ENCODE data around the gene MN1. TPM values are rescaled to one million over a fixed set of nuclear protein-coding genes. Genes with fewer than 3 reads are reported as not detected.

MN1 gene
- polyA plus RNA-seq, 4 donors: 0.81 to 2.6 (median 2.1) TPM; not detected in 1

- Histone ChIP-seq H3K27me3 (ENCODE audit: control insufficient read depth in 3 of 3, insufficient read depth in 3 of 3, low read length in 3 of 3) (peaks cover 0 to 2% (median 0%) of the 10 kb centered on the region in 3 donors), H3K9me3 (ENCODE audit: control insufficient read depth in 2 of 2, insufficient read depth in 1 of 2, low read depth in 1 of 2, low read length in 1 of 2) (no peaks in the 10 kb centered on the region), H3K4me3 (ENCODE audit: low read depth in 1 of 3, low read length in 3 of 3) (no peak overlapping the region), H3K27ac (ENCODE audit: low read depth in 1 of 3, low read length in 2 of 3) (no peak overlapping the region), H3K4me1 (ENCODE audit: control insufficient read depth in 3 of 3, insufficient read depth in 2 of 3, low read depth in 1 of 3, low read length in 2 of 3) (peaks cover 0 to 13% (median 0%) of the 10 kb centered on the region in 3 donors), H3K36me3 (ENCODE audit: control insufficient read depth in 3 of 3, insufficient read depth in 2 of 3, low read depth in 1 of 3, low read length in 3 of 3) (no peaks in the 10 kb centered on the region)
- FAIRE-seq (no peak), DNase-seq (peak in 1 of 2 donors; percentile 54)
- WGBS, 3 donors: 10 to 31% (median 20%) methylated on average over 5 of the region's 5 CpGs
Measured at GRCh38 chr22:27809226-27809603, 7.7 kb upstream of the MN1 start.

GRCh38 chr22:27808451-27809225 is 7.1 kb upstream of the MN1 start:
- H3K4me3 ChIP-seq (ENCODE audit: low read depth in 1 of 3, low read length in 3 of 3): no peak overlapping the region
- DNase-seq (no peak), FAIRE-seq (no peak)
- no peaks in the 10 kb centered on the region for H3K9me3 ChIP-seq (ENCODE audit: control insufficient read depth in 2 of 2, insufficient read depth in 1 of 2, low read depth in 1 of 2, low read length in 1 of 2)
- no peaks in the 10 kb centered on the region for H3K36me3 ChIP-seq (ENCODE audit: control insufficient read depth in 3 of 3, insufficient read depth in 2 of 3, low read depth in 1 of 3, low read length in 3 of 3)
- H3K27ac ChIP-seq (ENCODE audit: low read depth in 1 of 3, low read length in 2 of 3): no peak overlapping the region
- peaks cover 0 to 2% (median 0%) of the 10 kb centered on the region in 3 donors for H3K27me3 ChIP-seq (ENCODE audit: control insufficient read depth in 3 of 3, insufficient read depth in 3 of 3, low read length in 3 of 3)
- WGBS, 3 donors: 76 to 82% (median 79%) methylated on average over 18 of the region's 18 CpGs
- peaks cover 0 to 18% (median 0%) of the 10 kb centered on the region in 3 donors for H3K4me1 ChIP-seq (ENCODE audit: control insufficient read depth in 3 of 3, insufficient read depth in 2 of 3, low read depth in 1 of 3, low read length in 2 of 3)

GRCh38 chr22:27805841-27806240 is 4.3 kb upstream of the MN1 start:
- FAIRE-seq (no peak), DNase-seq (no peak)
- H3K27me3 ChIP-seq (ENCODE audit: control insufficient read depth in 3 of 3, insufficient read depth in 3 of 3, low read length in 3 of 3): peaks cover 2 to 3% (median 3%) of the 10 kb centered on the region in 3 donors
- no peak overlapping the region for H3K27ac ChIP-seq (ENCODE audit: low read depth in 1 of 3, low read length in 2 of 3)
- H3K36me3 ChIP-seq (ENCODE audit: control insufficient read depth in 3 of 3, insufficient read depth in 2 of 3, low read depth in 1 of 3, low read length in 3 of 3): no peaks in the 10 kb centered on the region
- no peak overlapping the region for H3K4me3 ChIP-seq (ENCODE audit: low read depth in 1 of 3, low read length in 3 of 3)
- no peaks in the 10 kb centered on the region for H3K9me3 ChIP-seq (ENCODE audit: control insufficient read depth in 2 of 2, insufficient read depth in 1 of 2, low read depth in 1 of 2, low read length in 1 of 2)
- peaks cover 0 to 34% (median 0%) of the 10 kb centered on the region in 3 donors for H3K4me1 ChIP-seq (ENCODE audit: control insufficient read depth in 3 of 3, insufficient read depth in 2 of 3, low read depth in 1 of 3, low read length in 2 of 3)
- WGBS, 3 donors: 76 to 80% (median 77%) methylated on average over 7 of the region's 7 CpGs

GRCh38 chr22:27804470-27805297 is 3.1 kb upstream of the MN1 start:
- peak overlapping the region in 1 of 3 donors; percentile 80 for H3K27ac ChIP-seq (ENCODE audit: low read depth in 1 of 3, low read length in 2 of 3)
- DNase-seq: peak; percentile 50 to 87
- FAIRE-seq: no peak
- H3K4me3 ChIP-seq (ENCODE audit: low read depth in 1 of 3, low read length in 3 of 3): no peak overlapping the region
- H3K27me3 ChIP-seq (ENCODE audit: control insufficient read depth in 3 of 3, insufficient read depth in 3 of 3, low read length in 3 of 3): peaks cover 5 to 15% (median 7%) of the 10 kb centered on the region in 3 donors
- 30 to 34% (median 32%) methylated on average over 30 to 31 of the region's 31 CpGs for WGBS, 3 donors
- peaks cover 0 to 40% (median 0%) of the 10 kb centered on the region in 3 donors for H3K4me1 ChIP-seq (ENCODE audit: control insufficient read depth in 3 of 3, insufficient read depth in 2 of 3, low read depth in 1 of 3, low read length in 2 of 3)
- H3K36me3 ChIP-seq (ENCODE audit: control insufficient read depth in 3 of 3, insufficient read depth in 2 of 3, low read depth in 1 of 3, low read length in 3 of 3): peaks cover 0 to 1% (median 0%) of the 10 kb centered on the region in 3 donors
- no peaks in the 10 kb centered on the region for H3K9me3 ChIP-seq (ENCODE audit: control insufficient read depth in 2 of 2, insufficient read depth in 1 of 2, low read depth in 1 of 2, low read length in 1 of 2)

GRCh38 chr22:27803841-27804415 is 2.4 kb upstream of the MN1 start:
- Histone ChIP-seq H3K36me3 (ENCODE audit: control insufficient read depth in 3 of 3, insufficient read depth in 2 of 3, low read depth in 1 of 3, low read length in 3 of 3) (peaks cover 0 to 3% (median 0%) of the 10 kb centered on the region in 3 donors), H3K9me3 (ENCODE audit: control insufficient read depth in 2 of 2, insufficient read depth in 1 of 2, low read depth in 1 of 2, low read length in 1 of 2) (no peaks in the 10 kb centered on the region), H3K4me3 (ENCODE audit: low read depth in 1 of 3, low read length in 3 of 3) (no peak overlapping the region), H3K4me1 (ENCODE audit: control insufficient read depth in 3 of 3, insufficient read depth in 2 of 3, low read depth in 1 of 3, low read length in 2 of 3) (peaks cover 0 to 46% (median 0%) of the 10 kb centered on the region in 3 donors), H3K27ac (ENCODE audit: low read depth in 1 of 3, low read length in 2 of 3) (peak overlapping the region in 1 of 3 donors; percentile 80), H3K27me3 (ENCODE audit: control insufficient read depth in 3 of 3, insufficient read depth in 3 of 3, low read length in 3 of 3) (peaks cover 7 to 23% (median 10%) of the 10 kb centered on the region in 3 donors)
- 56 to 72% (median 64%) methylated on average over 11 of the region's 11 CpGs for WGBS, 3 donors
- no peak for FAIRE-seq
- DNase-seq: peak in 1 of 2 donors; percentile 72

GRCh38 chr22:27802346-27803073 is 954 bp upstream of the MN1 start:
- Histone ChIP-seq H3K36me3 (ENCODE audit: control insufficient read depth in 3 of 3, insufficient read depth in 2 of 3, low read depth in 1 of 3, low read length in 3 of 3) (peaks cover 0 to 4% (median 0%) of the 10 kb centered on the region in 3 donors), H3K27me3 (ENCODE audit: control insufficient read depth in 3 of 3, insufficient read depth in 3 of 3, low read length in 3 of 3) (peaks cover 7 to 36% (median 22%) of the 10 kb centered on the region in 3 donors), H3K9me3 (ENCODE audit: control insufficient read depth in 2 of 2, insufficient read depth in 1 of 2, low read depth in 1 of 2, low read length in 1 of 2) (no peaks in the 10 kb centered on the region), H3K4me1 (ENCODE audit: control insufficient read depth in 3 of 3, insufficient read depth in 2 of 3, low read depth in 1 of 3, low read length in 2 of 3) (peaks cover 0 to 50% (median 0%) of the 10 kb centered on the region in 3 donors), H3K4me3 (ENCODE audit: low read depth in 1 of 3, low read length in 3 of 3) (peak overlapping the region; percentile 64 to 71 (median 69)), H3K27ac (ENCODE audit: low read depth in 1 of 3, low read length in 2 of 3) (peak overlapping the region in 1 of 3 donors; percentile 50)
- FAIRE-seq (no peak), DNase-seq (no peak)
- 17 to 27% (median 21%) methylated on average over 35 of the region's 35 CpGs for WGBS, 3 donors

GRCh38 chr22:27801202-27801615 is 347 bp downstream of the MN1 start:
- FAIRE-seq (no peak), DNase-seq (peak in 1 of 2 donors; percentile 81)
- Histone ChIP-seq H3K27me3 (ENCODE audit: control insufficient read depth in 3 of 3, insufficient read depth in 3 of 3, low read length in 3 of 3) (peaks cover 7 to 48% (median 24%) of the 10 kb centered on the region in 3 donors), H3K36me3 (ENCODE audit: control insufficient read depth in 3 of 3, insufficient read depth in 2 of 3, low read depth in 1 of 3, low read length in 3 of 3) (peaks cover 0 to 13% (median 0%) of the 10 kb centered on the region in 3 donors), H3K9me3 (ENCODE audit: control insufficient read depth in 2 of 2, insufficient read depth in 1 of 2, low read depth in 1 of 2, low read length in 1 of 2) (no peaks in the 10 kb centered on the region), H3K4me3 (ENCODE audit: low read depth in 1 of 3, low read length in 3 of 3) (peak overlapping the region; percentile 64 to 71 (median 69)), H3K27ac (ENCODE audit: low read depth in 1 of 3, low read length in 2 of 3) (peak overlapping the region in 2 of 3 donors; percentile 50 to 66), H3K4me1 (ENCODE audit: control insufficient read depth in 3 of 3, insufficient read depth in 2 of 3, low read depth in 1 of 3, low read length in 2 of 3) (peaks cover 0 to 50% (median 0%) of the 10 kb centered on the region in 3 donors)
- WGBS, 3 donors: 0 to 1% (median 1%) methylated on average over 35 to 58 of the region's 58 CpGs
